CD14-positive monocyte (primary cell): Measurements from ENCODE around the gene NLN. TPM values are rescaled to one million over a fixed set of nuclear protein-coding genes. Genes with fewer than 3 reads are reported as not detected.
"Not testable (repeated sequence)": the region's sequence is repeated elsewhere in the genome, so short reads cannot be mapped to it uniquely, and the experiment has no call there.

Experiments
- DNase-seq, 3 donors: peaks; one replicate each; pipeline ENCODE4 v3.0.0-alpha.2; 2011 to 2022
- H2AFZ ChIP-seq: 2 replicates; pipeline ENCODE4 v1.6.0; 2012; ENCODE audit warnings: mild to moderate bottlenecking, low read depth, low read length, inconsistent platforms; ENCODE audit not compliant: insufficient read depth, poor library complexity, severe bottlenecking
- H3K27ac ChIP-seq, 2 donors: 1 replicate in 1 of 2; 2 replicates in 1 of 2; pipeline ENCODE4 v1.5.1; 2012 to 2013; ENCODE audit warnings: low read length in 2 of 2, control low read depth in 1 of 2, inconsistent platforms in 1 of 2, low read depth in 1 of 2, mild to moderate bottlenecking in 1 of 2
- H3K27me3 ChIP-seq, 2 donors: one replicate each; pipeline versions ENCODE4 v1.6.0 to v1.6.1; 2011 to 2013; ENCODE audit warnings: low read length in 2 of 2; ENCODE audit not compliant: control insufficient read depth in 2 of 2, insufficient read depth in 2 of 2
- H3K36me3 ChIP-seq, 2 donors: replicated peaks in 1 of 2; 1 replicate in 1 of 2; 2 replicates in 1 of 2; pipeline versions ENCODE4 v1.5.1 to v1.6.1; 2012 to 2013; ENCODE audit warnings: low read length in 2 of 2, control low read depth in 1 of 2, inconsistent platforms in 1 of 2, mild to moderate bottlenecking in 1 of 2; ENCODE audit not compliant: insufficient read depth in 2 of 2, control insufficient read depth in 1 of 2
- H3K4me1 ChIP-seq, 2 donors: 1 replicate in 1 of 2; 2 replicates in 1 of 2; pipeline versions ENCODE4 v1.5.1 to v1.6.1; 2012 to 2013; ENCODE audit warnings: low read length in 2 of 2, control low read depth in 1 of 2, inconsistent platforms in 1 of 2, mild to moderate bottlenecking in 1 of 2, moderate library complexity in 1 of 2; ENCODE audit not compliant: insufficient read depth in 2 of 2, control insufficient read depth in 1 of 2
- H3K4me2 ChIP-seq: replicated peaks from 2 replicates; pipeline ENCODE3; 2012; ENCODE audit warnings: low read length, moderate library complexity, mild to moderate bottlenecking; ENCODE audit not compliant: poor library complexity, severe bottlenecking; ENCODE audit errors: extremely low read depth
- H3K4me3 ChIP-seq, 3 experiments: fragments of 200-600 bp in 1 of 3; sonication (generic) in 1 of 3; replicated peaks in 1 of 3; 1 replicate in 2 of 3; 2 replicates in 1 of 3; pipeline ENCODE4 v1.5.1; 2011 to 2013; ENCODE audit warnings: low read length in 3 of 3, mild to moderate bottlenecking in 3 of 3, control low read depth in 2 of 3, low read depth in 2 of 3, inconsistent platforms in 1 of 3, moderate library complexity in 1 of 3
- H3K79me2 ChIP-seq: 2 replicates; pipeline ENCODE4 v1.6.0; 2012; ENCODE audit warnings: mild to moderate bottlenecking, control low read depth, inconsistent platforms, low read length, moderate library complexity; ENCODE audit not compliant: insufficient read depth
- H3K9ac ChIP-seq: 2 replicates; pipeline ENCODE4 v1.6.0; 2017; ENCODE audit warnings: low read length, mild to moderate bottlenecking; ENCODE audit not compliant: insufficient read depth, poor library complexity, severe bottlenecking
- H3K9me3 ChIP-seq, 2 donors: replicated peaks in 1 of 2; 1 replicate in 1 of 2; 2 replicates in 1 of 2; pipeline versions ENCODE4 v1.5.1 to v1.6.1; 2012 to 2013; ENCODE audit warnings: low read length in 2 of 2, control low read depth in 1 of 2; ENCODE audit not compliant: control insufficient read depth in 1 of 2, insufficient read depth in 1 of 2
- H4K20me1 ChIP-seq: 2 replicates; pipeline ENCODE4 v1.6.0; 2012; ENCODE audit warnings: mild to moderate bottlenecking, low read length, control low read depth, moderate library complexity; ENCODE audit not compliant: insufficient read depth
- H3K27ac Mint-ChIP-seq, 7 donors: one replicate each; pipeline ENCODE4 v1.8.0; 2020; ENCODE audit warnings: mild to moderate bottlenecking in 7 of 7, mixed read lengths in 7 of 7, moderate library complexity in 6 of 7, inconsistent platforms in 2 of 7
- H3K27me3 Mint-ChIP-seq, 3 donors: one replicate each; pipeline ENCODE4 v1.8.0; 2021 to 2022; ENCODE audit warnings: low read depth in 3 of 3, mild to moderate bottlenecking in 3 of 3, mixed read lengths in 3 of 3, moderate library complexity in 3 of 3, inconsistent platforms in 1 of 3
- H3K36me3 Mint-ChIP-seq, 2 donors: one replicate each; pipeline ENCODE4 v1.8.0; 2020; ENCODE audit warnings: mixed read lengths in 2 of 2, inconsistent platforms in 1 of 2, mild to moderate bottlenecking in 1 of 2
- H3K4me1 Mint-ChIP-seq: one replicate; pipeline ENCODE4 v1.8.0; 2020; ENCODE audit warnings: mild to moderate bottlenecking, mixed read lengths
- H3K4me3 Mint-ChIP-seq, 2 donors: one replicate each; pipeline ENCODE4 v1.8.0; 2020; ENCODE audit warnings: mild to moderate bottlenecking in 2 of 2, mixed read lengths in 2 of 2, moderate library complexity in 1 of 2
- H3K9me3 Mint-ChIP-seq, 7 donors: one replicate each; pipeline ENCODE4 v1.8.0; 2020 to 2022; ENCODE audit warnings: mixed read lengths in 7 of 7, mild to moderate bottlenecking in 6 of 7, moderate library complexity in 6 of 7, inconsistent platforms in 2 of 7
- CTCF ChIP-seq: fragments of 200-600 bp; IDR thresholded peaks from one replicate; pipeline ENCODE4 v1.8.0; 2022; ENCODE audit warnings: antibody characterized with exemption, mild to moderate bottlenecking
- WGBS: methylation state at CpG from one replicate; pipeline ENCODE4 v1.1.5; 2013; ENCODE audit warnings: missing lambda C conversion rate; ENCODE audit not compliant: insufficient coverage; 5-methylcytosine and 5-hydroxymethylcytosine counted together
- intact Hi-C, 2 donors: fragments of 100-400 bp; cut with micrococcal nuclease; formaldehyde crosslinking; loops; one replicate each; pipeline versions ENCODE4 v1.15.0 to v1.15.1; 2023
- polyA plus RNA-seq, 3 donors: library from polyadenylated mRNA; depleted of rRNA in 1 of 3; unstranded in 2 of 3; stranded (reverse) in 1 of 3; fragments of 300-500 nt in 2 of 3; fragments of >200 nt in 1 of 3; fragmentation: Illumina TruSeq in 2 of 3; gene quantifications; 1 replicate in 2 of 3; 2 replicates in 1 of 3; pipeline ENCODE4 v1.2.3, GENCODE V29; 2012 to 2021

NLN gene
- polyA plus RNA-seq, 3 donors, result 8.7 to 39.2 (median 17.7) TPM

DNA sequence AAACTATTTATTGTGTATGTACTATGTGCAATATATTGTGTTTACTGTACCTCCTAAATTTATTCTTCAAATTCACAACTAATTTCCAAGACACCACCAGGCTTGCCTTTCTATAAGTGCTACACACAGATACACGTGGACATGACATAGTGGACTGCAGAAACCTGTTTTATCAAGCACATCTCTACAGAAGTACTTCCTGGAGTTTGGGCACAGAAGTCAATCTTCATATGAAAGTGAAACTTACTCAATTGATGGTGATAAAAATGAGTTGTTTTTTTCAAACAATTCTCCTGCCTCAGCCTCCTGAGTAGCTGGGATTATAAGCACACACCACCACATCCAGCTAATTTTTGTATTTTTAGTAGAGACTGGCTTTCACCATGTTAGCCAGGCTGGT is 57.6 kb downstream of the NLN start:
- Histone ChIP-seq H3K4me1 (no peaks in the 10 kb centered on the region), H3K79me2 (no peaks in the 10 kb centered on the region), H3K27ac (peak overlapping the region in 1 of 2 donors; percentile 23), H2AFZ (no peak overlapping the region), H3K27me3 (no peaks in the 10 kb centered on the region), H4K20me1 (no peaks in the 10 kb centered on the region), H3K4me2 (no peak overlapping the region), H3K9me3 (no peaks in the 10 kb centered on the region), H3K9ac (no peak overlapping the region), H3K4me3 (no peak overlapping the region), H3K36me3 (peaks cover 44 to 77% of the 10 kb centered on the region in 2 donors)
- TF ChIP-seq CTCF, result no peak
- no peak for DNase-seq
- Mint-ChIP-seq H3K4me1 (peaks cover 6% of the 10 kb centered on the region), H3K9me3 (no peaks in the 10 kb centered on the region), H3K27ac (peak overlapping the region in 4 of 7 donors; percentile 30 to 76 (median 60)), H3K27me3 (peaks cover 0 to 2% (median 0%) of the 10 kb centered on the region in 3 donors), H3K36me3 (peaks cover 65 to 69% of the 10 kb centered on the region in 2 donors), H3K4me3 (no peak overlapping the region)
- no CpG with 5 or more reads among the region's 1 CpG for WGBS
- intact Hi-C loops, result no loop called here

DNA sequence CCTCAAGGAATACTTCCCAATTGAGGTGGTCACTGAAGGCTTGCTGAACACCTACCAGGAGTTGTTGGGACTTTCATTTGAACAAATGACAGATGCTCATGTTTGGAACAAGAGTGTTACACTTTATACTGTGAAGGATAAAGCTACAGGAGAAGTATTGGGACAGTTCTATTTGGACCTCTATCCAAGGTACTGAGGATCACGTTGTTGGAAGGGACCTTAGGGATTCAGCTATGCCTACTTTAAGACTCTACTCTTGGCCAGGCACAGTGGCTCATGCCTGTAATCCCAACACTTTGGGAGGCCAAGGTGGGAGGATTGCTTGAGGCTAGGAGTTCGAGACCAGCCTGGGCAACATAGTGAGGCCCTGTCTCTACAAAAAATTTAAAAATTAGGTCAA is 66.3 kb downstream of the NLN start:
- H3K4me3 ChIP-seq, DNase-seq, H3K27ac ChIP-seq, H3K9ac ChIP-seq, H3K27me3 ChIP-seq, H4K20me1 ChIP-seq, H3K27me3 Mint-ChIP-seq, intact Hi-C loops, H3K4me2 ChIP-seq, H3K4me1 Mint-ChIP-seq, H2AFZ ChIP-seq, H3K4me3 Mint-ChIP-seq, H3K4me1 ChIP-seq, H3K79me2 ChIP-seq, H3K9me3 ChIP-seq: not testable (repeated sequence)
- WGBS, result 100% methylated on average over 1 of the region's 2 CpGs
- peaks cover 8 to 20% (median 10%) of the 10 kb centered on the region in 7 donors for H3K9me3 Mint-ChIP-seq
- peak overlapping the region in 1 of 7 donors; percentile 40 for H3K27ac Mint-ChIP-seq
- peaks cover 42 to 60% of the 10 kb centered on the region in 2 donors for H3K36me3 Mint-ChIP-seq
- peaks cover 42 to 66% of the 10 kb centered on the region in 2 donors for H3K36me3 ChIP-seq
